H1 (cell line): ENCODE data around the gene CPA1. TPM values are rescaled to one million over a fixed set of nuclear protein-coding genes. Genes with fewer than 3 reads are reported as not detected.

Experiments used
- CTCF ChIA-PET: fragments of 300-600 bp; sonication (Branson Sonifier 250); formaldehyde crosslinking; loops from one replicate; lab custom pipeline; 2021; ENCODE audit not compliant: partially characterized antibody; lab: Charles Lee
- POLR2A ChIA-PET: fragments of 300-600 bp; sonication (Branson Sonifier 250); formaldehyde crosslinking; loops from one replicate; lab custom pipeline; 2021; ENCODE audit warnings: inconsistent platforms; ENCODE audit not compliant: partially characterized antibody; lab: Charles Lee
- DNase-seq, 2 experiments: peaks; one replicate each; pipeline versions ENCODE4 v3.0.0 to v3.0.0-alpha.2; 2010 to 2022; ENCODE audit warnings: low spot score in 2 of 2, low read depth in 1 of 2, mixed read lengths in 1 of 2
- FAIRE-seq: peaks from 2 replicates; lab custom pipeline; 2011; peaks lifted over from hg19 to GRCh38; lab: Jason Lieb, UNC
- H2AFZ ChIP-seq: 2 replicates; pipeline ENCODE4 v1.8.1; 2012; ENCODE audit warnings: low read length, inconsistent platforms
- H2AK5ac ChIP-seq: 2 replicates; pipeline ENCODE4 v1.6.1; 2013; ENCODE audit warnings: low read depth, low read length
- H2BK120ac ChIP-seq: replicated peaks from 2 replicates; pipeline ENCODE3; 2013; ENCODE audit warnings: low read depth, low read length, inconsistent platforms
- H2BK12ac ChIP-seq: 2 replicates; pipeline ENCODE4 v1.6.1; 2013; ENCODE audit warnings: low read depth, low read length
- H2BK15ac ChIP-seq: 2 replicates; pipeline ENCODE4 v1.6.1; 2013; ENCODE audit warnings: low read length
- H2BK20ac ChIP-seq: 2 replicates; pipeline ENCODE4 v1.6.1; 2013; ENCODE audit warnings: low read length
- H2BK5ac ChIP-seq: 2 replicates; pipeline ENCODE4 v1.6.1; 2013; ENCODE audit warnings: low read depth, low read length
- H3K14ac ChIP-seq: 2 replicates; pipeline ENCODE4 v1.6.1; 2013; ENCODE audit warnings: inconsistent platforms; ENCODE audit not compliant: insufficient read length
- H3K18ac ChIP-seq: 2 replicates; pipeline ENCODE4 v1.6.1; 2013; ENCODE audit warnings: low read length; ENCODE audit errors: extremely low read depth
- H3K23ac ChIP-seq: 2 replicates; pipeline ENCODE4 v1.6.1; 2013; ENCODE audit warnings: inconsistent platforms; ENCODE audit not compliant: insufficient read length
- H3K23me2 ChIP-seq: 2 replicates; pipeline ENCODE4 v1.6.1; 2013; ENCODE audit warnings: low read depth, low read length
- H3K27ac ChIP-seq: 2 replicates; pipeline ENCODE4 v1.6.1; 2011; ENCODE audit warnings: low read depth, low read length, inconsistent platforms
- H3K27me3 ChIP-seq, 4 experiments: replicated peaks in 1 of 4; 1 replicate in 1 of 4; 2 replicates in 3 of 4; pipeline versions ENCODE4 v1.6.1 to v1.8.1; 2011 to 2013; ENCODE audit warnings: low read length in 3 of 4, mild to moderate bottlenecking in 3 of 4, inconsistent platforms in 2 of 4, mixed read lengths in 2 of 4, moderate library complexity in 1 of 4; ENCODE audit not compliant: control insufficient read depth in 3 of 4, insufficient read depth in 3 of 4; ENCODE audit errors: extremely low read depth in 1 of 4
- H3K36me3 ChIP-seq, 4 experiments: 2 replicates each; pipeline versions ENCODE4 v1.6.1 to v1.8.1; 2011 to 2013; ENCODE audit warnings: mild to moderate bottlenecking in 4 of 4, low read length in 3 of 4, moderate library complexity in 2 of 4, control low read depth in 1 of 4, inconsistent platforms in 1 of 4; ENCODE audit not compliant: insufficient read depth in 4 of 4, control insufficient read depth in 2 of 4
- H3K4ac ChIP-seq: replicated peaks from 2 replicates; pipeline ENCODE3; 2013; ENCODE audit warnings: low read length, low read depth, mixed read lengths, inconsistent platforms; ENCODE audit not compliant: insufficient read length
- H3K4me1 ChIP-seq, 4 experiments: replicated peaks in 1 of 4; 1 replicate in 1 of 4; 2 replicates in 3 of 4; pipeline versions ENCODE4 v1.6.1 to v1.8.1; 2011 to 2013; ENCODE audit warnings: low read length in 3 of 4, inconsistent platforms in 2 of 4, mixed read lengths in 1 of 4; ENCODE audit not compliant: insufficient read depth in 4 of 4, control insufficient read depth in 3 of 4
- H3K4me2 ChIP-seq, 2 experiments: 2 replicates each; pipeline versions ENCODE4 v1.6.1 to v1.8.1; 2011 to 2013; ENCODE audit warnings: low read depth in 2 of 2, low read length in 2 of 2, control low read depth in 1 of 2, inconsistent platforms in 1 of 2, mild to moderate bottlenecking in 1 of 2; ENCODE audit not compliant: insufficient read depth in 1 of 2
- H3K4me3 ChIP-seq, 4 experiments: fragments of 200-600, 300-600 bp in 1 of 4; sonication (generic), shearing (Covaris generic), sonication (Bioruptor Twin) in 1 of 4; 2 replicates each; pipeline versions ENCODE4 v1.5.1 to v1.8.1; 2011 to 2016; ENCODE audit warnings: low read length in 4 of 4, low read depth in 3 of 4, control low read depth in 2 of 4, inconsistent platforms in 2 of 4, mild to moderate bottlenecking in 2 of 4, mixed read lengths in 1 of 4, moderate library complexity in 1 of 4; ENCODE audit not compliant: insufficient read depth in 2 of 4; ENCODE audit errors: extremely low read depth in 1 of 4
- H3K56ac ChIP-seq: replicated peaks from 2 replicates; pipeline ENCODE3; 2013; ENCODE audit warnings: low read depth, mild to moderate bottlenecking, mixed read lengths, low read length, inconsistent platforms; ENCODE audit not compliant: insufficient read length
- H3K79me1 ChIP-seq: 2 replicates; pipeline ENCODE4 v1.6.1; 2013; ENCODE audit warnings: low read depth, low read length, control low read depth
- H3K79me2 ChIP-seq, 2 experiments: 2 replicates each; pipeline versions ENCODE4 v1.6.1 to v1.8.1; 2012 to 2013; ENCODE audit warnings: low read length in 2 of 2, mild to moderate bottlenecking in 2 of 2, inconsistent platforms in 1 of 2; ENCODE audit not compliant: insufficient read depth in 2 of 2, control insufficient read depth in 1 of 2
- H3K9ac ChIP-seq, 4 experiments: replicated peaks in 1 of 4; 1 replicate in 1 of 4; 2 replicates in 3 of 4; pipeline versions ENCODE4 v1.6.1 to v1.8.1; 2011 to 2013; ENCODE audit warnings: low read depth in 3 of 4, low read length in 3 of 4, control low read depth in 2 of 4, mild to moderate bottlenecking in 2 of 4, moderate library complexity in 2 of 4, inconsistent platforms in 1 of 4; ENCODE audit errors: extremely low read depth in 1 of 4
- H3K9me3 ChIP-seq, 2 experiments: 2 replicates each; pipeline versions ENCODE4 v1.6.1 to v1.8.1; 2012 to 2013; ENCODE audit warnings: mild to moderate bottlenecking in 2 of 2, moderate library complexity in 2 of 2, control low read depth in 1 of 2, inconsistent platforms in 1 of 2, low read depth in 1 of 2, low read length in 1 of 2, mixed read lengths in 1 of 2; ENCODE audit not compliant: insufficient read depth in 2 of 2
- H4K20me1 ChIP-seq, 2 experiments: replicated peaks in 1 of 2; 2 replicates each; pipeline versions ENCODE3 to v1.8.1; 2011 to 2013; ENCODE audit warnings: inconsistent platforms in 2 of 2, low read length in 2 of 2, mild to moderate bottlenecking in 1 of 2; ENCODE audit not compliant: insufficient read depth in 2 of 2, control insufficient read depth in 1 of 2
- H4K5ac ChIP-seq: 2 replicates; pipeline ENCODE4 v1.6.1; 2013; ENCODE audit warnings: low read length, low read depth, mixed read lengths, inconsistent platforms; ENCODE audit not compliant: insufficient read length
- H4K8ac ChIP-seq: 2 replicates; pipeline ENCODE4 v1.8.0; 2013; ENCODE audit warnings: mild to moderate bottlenecking, moderate library complexity, low read length, inconsistent platforms; ENCODE audit not compliant: insufficient read depth; ENCODE audit errors: extremely low read depth
- H4K91ac ChIP-seq: replicated peaks from 2 replicates; pipeline ENCODE3; 2013; ENCODE audit warnings: low read length, mixed read lengths, inconsistent platforms; ENCODE audit not compliant: insufficient read length
- CEBPB ChIP-seq: IDR thresholded peaks from 2 replicates; pipeline ENCODE4 v1.6.1; 2012; ENCODE audit warnings: low read depth, low read length
- RNF2 ChIP-seq: fragments of 200-900, 300-1000 bp; sonication (generic); IDR thresholded peaks from 2 replicates; pipeline ENCODE4 v1.7.1; 2016; ENCODE audit warnings: borderline replicate concordance, low read depth, mild to moderate bottlenecking, antibody characterized with exemption, low read length; ENCODE audit not compliant: poor library complexity, severe bottlenecking; ENCODE audit errors: missing control alignments
- SUZ12 ChIP-seq: fragments of 200-600 bp; sonication (generic); IDR thresholded peaks from 2 replicates; pipeline ENCODE4 v1.6.1; 2012; ENCODE audit warnings: mild to moderate bottlenecking, inconsistent platforms, low read length, moderate library complexity, mixed read lengths
- WGBS, 2 experiments: shearing (Covaris generic) in 1 of 2; methylation state at CpG; one replicate each; pipeline versions ENCODE4 v1.1.6 to v1.1.7; 2013 to 2015; ENCODE audit warnings: low lambda C conversion rate in 2 of 2, mixed read lengths in 2 of 2, inconsistent platforms in 1 of 2, low coverage in 1 of 2, missing lambda C conversion rate in 1 of 2; ENCODE audit not compliant: insufficient replicate concordance in 2 of 2, insufficient coverage in 1 of 2, insufficient read length in 1 of 2; ENCODE audit errors: extremely low coverage in 1 of 2, missing lambda C conversion rate in 1 of 2; 5-methylcytosine and 5-hydroxymethylcytosine counted together
- polyA plus RNA-seq, 7 experiments: library from polyadenylated mRNA; depleted of rRNA in 3 of 7; stranded (reverse) in 5 of 7; unstranded in 2 of 7; fragments of >200 nt in 5 of 7; fragments of 200-250 nt in 2 of 7; gene quantifications; 1 replicate in 5 of 7; 2 replicates in 1 of 7; 4 replicates in 1 of 7; pipeline versions ENCODE4 v1.2.1 to v1.2.3, GENCODE V29; 2011 to 2013; ENCODE audit warnings: missing spikeins in 2 of 7, mixed read lengths in 2 of 7
- total RNA-seq: library from RNA; stranded (reverse); fragmentation: NEBNext Ultra II Directional; extraction: Animal tissue kit (Norgen Biotek cat#: 25700); gene quantifications from 2 replicates; pipeline ENCODE4 v1.2.1, GENCODE V29; 2021

CPA1 gene
- total and polyA plus RNA-seq, 2 of the 8 experiments (the other 6 are each of a cell fraction or from before 2014, with no cell fraction given), result not detected

GRCh38 chr7:130436253-130436652 is 56.0 kb downstream of the CPA1 start:
- Histone ChIP-seq H2BK120ac (no peak overlapping the region), H3K14ac (no peak overlapping the region), H4K91ac (no peak overlapping the region), H2BK12ac (no peak overlapping the region), H4K20me1 (no peaks in the 10 kb centered on the region), H2AFZ (no peak overlapping the region), H3K4me1 (peaks cover 0 to 6% (median 4%) of the 10 kb centered on the region in 4 experiments; a peak in 5 of 7 replicates), H2BK5ac (no peak overlapping the region), H4K8ac (no peak overlapping the region), H3K23me2 (no peaks in the 10 kb centered on the region; the same call in 1 of the 2 replicates), H3K36me3 (no peaks in the 10 kb centered on the region), H3K9me3 (no peaks in the 10 kb centered on the region), H3K27ac (no peak overlapping the region), H3K27me3 (no peaks in the 10 kb centered on the region), H3K4ac (no peak overlapping the region), H3K4me2 (no peak overlapping the region), H3K9ac (no peak overlapping the region), H3K4me3 (no peak overlapping the region), H4K5ac (no peak overlapping the region), H3K23ac (no peak overlapping the region), H3K79me2 (no peaks in the 10 kb centered on the region), H3K18ac (no peak overlapping the region), H3K79me1 (no peaks in the 10 kb centered on the region), H3K56ac (no peak overlapping the region), H2AK5ac (no peak overlapping the region), H2BK20ac (no peak overlapping the region), H2BK15ac (no peak overlapping the region)
- ChIA-PET CTCF (interaction anchor here (0.7 kb wide), 1 partner anchor 49 kb away, joined by 3 read pairs; no protein-coding TSS in a partner anchor), POLR2A (no interaction called here)
- 89% methylated on average over 1 of the region's 1 CpG; no CpG with 5 or more reads in 1 of the 2 experiments for WGBS, 2 experiments
- TF ChIP-seq SUZ12 (no peak), CEBPB (0 out of 2 replicates have a peak, but pooled peaks have one; percentile 3), RNF2 (no peak)
- DNase-seq (no peak), FAIRE-seq (no peak)

Other genes with a start within 250 kb of the CPA1 start
- 25.6 and 28.5 TPM in 2 replicates for gene TMEM209, start 175.1 kb upstream of the CPA1 start, total RNA-seq
- 23.5 and 30.5 TPM in 2 replicates for gene TMEM209, start 175.1 kb upstream of the CPA1 start, polyA plus RNA-seq (2011; rRNA removed)
- gene SSMEM1, start 172.6 kb upstream of the CPA1 start, total RNA-seq, result not detected in 2 replicates
- not detected in 2 replicates for gene SSMEM1, start 172.6 kb upstream of the CPA1 start, polyA plus RNA-seq (2011; rRNA removed)
- gene CPA2, start 113.6 kb upstream of the CPA1 start, total RNA-seq, result 0.31 TPM in 1 of 2 replicates, not detected in the other
- gene CPA2, start 113.6 kb upstream of the CPA1 start, polyA plus RNA-seq (2011; rRNA removed), result 0.21 and 0.22 TPM in 2 replicates
- gene CPA4, start 87.3 kb upstream of the CPA1 start, total RNA-seq, result not detected in 2 replicates
- gene CPA4, start 87.3 kb upstream of the CPA1 start, polyA plus RNA-seq (2011; rRNA removed), result 0.03 TPM in 1 of 2 replicates, not detected in the other
- not detected in 2 replicates for gene CPA5, start 35.7 kb upstream of the CPA1 start, total RNA-seq
- gene CPA5, start 35.7 kb upstream of the CPA1 start, polyA plus RNA-seq (2011; rRNA removed), result 0.12 TPM in 1 of 2 replicates, not detected in the other
- 12.8 and 13.3 TPM in 2 replicates for gene CEP41, start 60.5 kb downstream of the CPA1 start, total RNA-seq
- 8.2 and 9.3 TPM in 2 replicates for gene CEP41, start 60.5 kb downstream of the CPA1 start, polyA plus RNA-seq (2011; rRNA removed)
- gene MEST, start 111.6 kb downstream of the CPA1 start, total RNA-seq, result 269 and 283 TPM in 2 replicates
- 152 and 176 TPM in 2 replicates for gene MEST, start 111.6 kb downstream of the CPA1 start, polyA plus RNA-seq (2011; rRNA removed)